ENCODE measurements around the gene CTIF.
"Not testable (repeated sequence)": the region's sequence is repeated elsewhere in the genome, so short reads cannot be mapped to it uniquely, and the experiment has no call there.

CTIF gene

GRCh38 chr18:48708807-48709206, 170.0 kb downstream of the CTIF start:
- DNase-seq (ENCODE audit: low spot score) = no peak

GRCh38 chr18:48709371-48710062, 170.7 kb downstream of the CTIF start:
- no peak for DNase-seq (ENCODE audit: low spot score)

GRCh38 chr18:48711651-48712486, 173.0 kb downstream of the CTIF start:
- DNase-seq (ENCODE audit: low spot score) = peak; percentile 83

GRCh38 chr18:48713309-48713708, 174.5 kb downstream of the CTIF start:
- no peak for DNase-seq (ENCODE audit: low spot score)

GRCh38 chr18:48714873-48715272, 176.0 kb downstream of the CTIF start:
- no peak for DNase-seq (ENCODE audit: low spot score)

GRCh38 chr18:48715711-48716361, 177.0 kb downstream of the CTIF start:
- peak; percentile 62 for DNase-seq (ENCODE audit: low spot score)

- DNase-seq (ENCODE audit: low spot score) = not testable (repeated sequence)
Measured at GRCh38 chr18:48717227-48717626, 178.4 kb downstream of the CTIF start.

GRCh38 chr18:48718251-48718959, 179.6 kb downstream of the CTIF start:
- no peak for DNase-seq (ENCODE audit: low spot score)

GRCh38 chr18:48719388-48719787, 180.6 kb downstream of the CTIF start:
- no peak for DNase-seq (ENCODE audit: low spot score)

- DNase-seq (ENCODE audit: low spot score) = peak; percentile 43
Measured at GRCh38 chr18:48719974-48720654, 181.3 kb downstream of the CTIF start.

GRCh38 chr18:48720655-48721025, 181.8 kb downstream of the CTIF start:
- DNase-seq (ENCODE audit: low spot score) = no peak

- no peak for DNase-seq (ENCODE audit: low spot score)
Measured at GRCh38 chr18:48721312-48721711, 182.5 kb downstream of the CTIF start.

- no peak for DNase-seq (ENCODE audit: low spot score)
Measured at GRCh38 chr18:48723016-48723415, 184.2 kb downstream of the CTIF start.

- no peak for DNase-seq (ENCODE audit: low spot score)
Measured at GRCh38 chr18:48723837-48724236, 185.0 kb downstream of the CTIF start.

GRCh38 chr18:48724442-48724841, 185.6 kb downstream of the CTIF start:
- DNase-seq (ENCODE audit: low spot score) = no peak

GRCh38 chr18:48724939-48725338, 186.1 kb downstream of the CTIF start:
- DNase-seq (ENCODE audit: low spot score) = no peak

- DNase-seq (ENCODE audit: low spot score) = no peak
Measured at GRCh38 chr18:48725562-48725961, 186.7 kb downstream of the CTIF start.

GRCh38 chr18:48727681-48728080, 188.8 kb downstream of the CTIF start:
- peak; percentile 66 for DNase-seq (ENCODE audit: low spot score)

GRCh38 chr18:48728204-48728833, 189.5 kb downstream of the CTIF start:
- peak; percentile 95 for DNase-seq (ENCODE audit: low spot score)

- peak; percentile 32 for DNase-seq (ENCODE audit: low spot score)
Measured at GRCh38 chr18:48729404-48729803, 190.6 kb downstream of the CTIF start.

GRCh38 chr18:48730010-48730409, 191.2 kb downstream of the CTIF start:
- DNase-seq (ENCODE audit: low spot score) = no peak

All from AG08395 (cell line).